ENCODE data around the gene PSMC3IP.
"Not testable (repeated sequence)": the region's sequence is repeated elsewhere in the genome, so short reads cannot be mapped to it uniquely, and the experiment has no call there.

The PSMC3IP gene

GRCh38 chr17:42559075-42559474, 18.5 kb downstream of the PSMC3IP start:
- no peak for DNase-seq

DNA sequence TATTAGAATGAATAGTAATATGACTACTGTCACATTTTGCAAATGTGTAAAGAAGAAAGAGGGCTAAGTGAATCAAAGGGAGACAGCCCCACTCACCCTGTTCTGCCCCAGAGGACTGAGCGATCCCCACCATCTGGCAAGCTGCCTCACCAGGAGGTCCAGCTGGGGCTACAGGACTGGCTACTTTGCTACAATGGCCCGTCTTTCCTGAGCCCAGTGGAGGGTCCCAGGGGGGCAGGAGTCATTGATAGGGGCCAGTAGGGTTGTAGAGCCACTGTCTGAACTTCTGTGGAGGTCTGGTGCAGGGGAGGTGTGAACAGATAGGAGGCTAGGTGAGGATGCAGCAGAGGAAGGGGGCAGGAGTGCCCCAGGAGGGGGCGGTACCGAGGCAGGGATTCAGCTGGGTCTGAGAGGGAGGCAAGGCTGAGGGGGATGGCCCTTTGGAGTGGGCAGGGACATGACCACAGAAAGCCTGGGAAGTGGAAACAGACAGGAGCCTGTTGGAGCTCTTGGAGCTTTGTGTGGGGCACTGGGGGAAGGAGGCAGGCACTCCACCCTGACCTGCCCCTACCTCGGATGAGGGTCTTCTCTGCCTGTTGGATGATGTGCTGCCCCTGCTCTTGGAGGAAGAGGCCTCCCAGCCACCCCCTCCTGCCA, 21.4 kb downstream of the PSMC3IP start:
- DNase-seq, result not testable (repeated sequence)

- DNase-seq, result no peak
Observed at GRCh38 chr17:42555122-42555622, 22.4 kb downstream of the PSMC3IP start.

GRCh38 chr17:42554250-42555121, 23.0 kb downstream of the PSMC3IP start:
- peak; percentile 75 for DNase-seq

DNA sequence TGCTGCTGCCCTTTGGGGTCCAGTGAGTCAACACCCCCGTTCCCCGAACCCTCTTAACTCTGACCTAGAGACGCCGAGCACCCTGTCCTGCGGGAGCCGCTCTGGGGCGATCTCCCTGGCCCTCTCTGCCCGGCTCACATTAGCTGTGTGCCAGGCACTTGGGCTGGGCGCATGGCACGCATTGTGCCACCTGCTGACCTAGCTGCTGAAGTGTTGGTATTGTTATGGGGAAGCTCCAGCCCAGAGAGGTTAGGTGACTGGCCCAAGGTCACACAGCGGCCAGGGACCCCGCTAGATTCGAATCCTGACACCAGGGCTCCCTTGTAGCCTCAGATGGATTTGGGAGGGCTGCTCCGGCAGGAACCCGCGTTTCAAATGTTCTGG, 23.7 kb downstream of the PSMC3IP start:
- no peak for DNase-seq

DNA sequence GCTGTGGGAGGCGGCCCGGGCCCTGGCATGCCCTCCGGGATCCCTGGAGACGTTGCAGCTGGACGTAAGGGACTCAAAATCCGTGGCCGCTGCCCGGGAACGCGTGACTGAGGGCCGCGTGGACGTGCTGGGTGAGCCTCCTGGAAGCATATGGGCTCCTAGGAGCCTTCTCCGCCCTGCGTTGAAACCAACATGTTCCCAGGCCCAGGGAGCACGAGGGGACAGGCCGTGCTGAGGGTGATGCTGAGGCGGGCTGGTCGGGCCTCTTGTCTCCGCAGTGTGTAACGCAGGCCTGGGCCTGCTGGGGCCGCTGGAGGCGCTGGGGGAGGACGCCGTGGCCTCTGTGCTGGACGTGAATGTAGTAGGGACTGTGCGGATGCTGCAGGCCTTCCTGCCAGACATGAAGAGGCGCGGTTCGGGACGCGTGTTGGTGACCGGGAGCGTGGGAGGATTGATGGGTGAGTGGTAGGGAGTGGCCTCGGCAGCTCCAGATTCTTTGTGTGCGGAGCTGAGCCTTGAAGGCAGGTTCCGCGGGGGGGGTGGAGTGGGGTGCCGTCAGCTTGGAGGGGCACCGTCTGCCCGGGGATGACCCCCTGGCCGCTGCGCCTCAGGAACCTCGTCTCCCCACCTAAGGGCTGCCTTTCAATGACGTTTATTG, 24.2 kb downstream of the PSMC3IP start:
- DNase-seq, result no peak

GRCh38 chr17:42552736-42553135, 24.8 kb downstream of the PSMC3IP start, which contains the start of gene HSD17B1:
HSD17B1 (plus strand) TSS chr17:42552923; CDS start chr17:42552934, 11 bp downstream.
- DNase-seq, result not testable (repeated sequence)

DNA sequence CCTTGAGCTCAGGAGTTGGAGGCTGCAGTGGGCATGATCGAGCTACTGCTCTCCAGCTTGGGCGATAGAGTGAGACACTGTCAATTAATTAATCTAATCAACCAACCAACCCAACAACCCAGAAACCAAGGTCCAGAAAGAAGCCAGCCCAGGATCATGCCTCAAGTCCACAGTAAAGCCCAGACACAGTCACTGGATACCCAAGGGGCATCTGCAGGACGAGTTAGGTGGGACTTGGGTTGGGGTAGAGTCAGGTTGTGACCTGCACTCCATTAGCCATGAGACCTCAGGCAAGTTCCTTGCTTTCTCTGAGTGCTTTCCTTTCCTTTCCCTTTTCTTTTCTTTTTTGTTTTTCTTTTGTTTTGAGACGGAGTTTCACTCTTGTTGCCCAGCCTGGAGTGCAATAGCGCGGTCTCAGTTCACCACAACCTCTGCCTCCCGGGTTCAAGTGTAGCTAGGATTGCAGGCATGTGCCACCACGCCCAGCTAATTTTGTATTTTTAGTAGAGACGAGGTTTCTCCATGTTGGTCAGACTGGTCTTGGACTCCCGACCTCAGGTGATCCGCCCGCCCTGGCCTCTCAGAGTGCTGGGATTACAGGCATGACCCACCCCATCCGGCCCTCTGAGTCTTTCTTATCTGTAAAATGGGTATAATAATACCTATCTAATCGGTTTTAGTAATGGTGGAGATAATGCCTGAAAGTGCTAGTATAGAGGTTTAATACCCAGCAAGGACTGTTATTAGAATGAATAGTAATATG, 28.4 kb downstream of the PSMC3IP start:
- no peak for DNase-seq

DNA sequence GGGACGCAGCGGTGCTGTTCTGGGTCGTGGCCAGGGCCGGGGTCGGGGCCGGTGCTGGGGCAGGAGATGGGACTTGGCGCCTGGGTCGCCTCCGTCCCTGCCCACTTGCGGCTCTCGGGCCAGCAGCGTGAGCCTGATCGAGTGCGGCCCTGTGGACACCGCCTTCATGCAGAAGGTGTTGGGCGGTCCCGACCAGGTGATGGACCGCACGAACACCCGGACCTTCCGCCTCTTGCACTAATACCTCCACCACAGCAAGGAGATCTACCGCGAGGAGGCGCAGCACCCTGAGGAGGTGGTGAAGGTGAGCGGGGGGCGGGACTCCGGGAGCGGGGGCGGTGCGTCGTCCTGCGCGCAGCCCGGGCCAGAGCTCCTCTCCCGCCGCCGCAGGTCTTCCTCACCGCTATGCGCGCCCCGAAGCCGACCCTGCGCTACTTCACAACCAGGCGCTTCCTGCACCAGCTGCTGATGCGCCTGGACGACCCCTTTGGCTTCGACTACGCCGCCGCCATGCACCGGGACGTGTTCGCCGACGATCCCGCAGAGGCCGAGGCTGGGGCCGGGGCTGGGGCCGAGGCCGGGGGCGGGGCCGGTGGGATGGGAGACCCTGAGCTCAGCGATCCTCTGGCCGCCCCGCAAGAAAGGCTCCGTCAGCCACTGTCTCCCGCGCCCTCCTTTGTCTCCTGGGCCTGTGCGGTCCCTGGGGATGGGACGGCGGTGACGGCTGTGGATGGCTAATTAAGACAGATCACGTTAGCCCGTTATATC, 29.3 kb downstream of the PSMC3IP start:
- peak; percentile 76 for DNase-seq

DNA sequence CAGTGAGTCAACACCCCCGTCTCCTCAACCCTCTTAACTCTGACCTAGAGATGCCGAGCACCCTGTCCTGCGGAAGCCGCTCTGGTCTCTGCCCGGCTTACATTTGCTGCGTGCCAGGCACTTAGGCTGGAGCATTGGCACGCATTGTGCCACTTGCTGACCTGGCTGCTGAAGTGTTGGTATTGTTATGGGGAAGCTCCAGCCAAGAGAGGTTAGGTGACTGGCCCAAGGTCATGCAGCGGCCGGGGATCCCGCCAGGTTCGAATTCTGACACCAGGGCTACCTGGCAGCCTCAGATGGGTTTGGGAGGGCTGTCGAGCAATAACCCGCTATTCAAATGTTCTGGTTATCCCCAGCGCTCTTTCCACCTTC, 29.8 kb downstream of the PSMC3IP start:
- no peak for DNase-seq

DNA sequence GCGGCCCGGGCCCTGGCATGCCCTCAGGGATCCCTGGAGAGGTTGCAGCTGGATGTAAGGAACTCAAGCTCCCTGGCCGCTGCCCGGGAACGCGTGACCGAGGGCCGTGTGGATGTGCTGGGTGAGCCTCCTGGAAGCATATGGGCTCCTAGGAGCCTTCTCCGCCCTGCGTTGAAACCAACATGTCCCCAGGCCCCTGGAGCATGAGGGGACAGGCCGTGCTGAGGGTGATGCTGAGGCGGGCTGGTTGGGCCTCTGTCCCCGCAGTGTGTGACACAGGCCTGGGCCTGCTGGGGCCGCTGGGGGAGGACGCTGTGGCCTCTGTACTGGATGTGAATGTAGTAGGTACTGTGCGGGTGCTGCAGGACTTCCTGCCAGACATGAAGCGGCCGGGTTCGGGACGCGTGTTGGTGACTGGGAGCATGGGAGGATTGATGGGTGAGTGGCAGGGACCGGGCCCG, 30.5 kb downstream of the PSMC3IP start:
- DNase-seq, result no peak

DNA sequence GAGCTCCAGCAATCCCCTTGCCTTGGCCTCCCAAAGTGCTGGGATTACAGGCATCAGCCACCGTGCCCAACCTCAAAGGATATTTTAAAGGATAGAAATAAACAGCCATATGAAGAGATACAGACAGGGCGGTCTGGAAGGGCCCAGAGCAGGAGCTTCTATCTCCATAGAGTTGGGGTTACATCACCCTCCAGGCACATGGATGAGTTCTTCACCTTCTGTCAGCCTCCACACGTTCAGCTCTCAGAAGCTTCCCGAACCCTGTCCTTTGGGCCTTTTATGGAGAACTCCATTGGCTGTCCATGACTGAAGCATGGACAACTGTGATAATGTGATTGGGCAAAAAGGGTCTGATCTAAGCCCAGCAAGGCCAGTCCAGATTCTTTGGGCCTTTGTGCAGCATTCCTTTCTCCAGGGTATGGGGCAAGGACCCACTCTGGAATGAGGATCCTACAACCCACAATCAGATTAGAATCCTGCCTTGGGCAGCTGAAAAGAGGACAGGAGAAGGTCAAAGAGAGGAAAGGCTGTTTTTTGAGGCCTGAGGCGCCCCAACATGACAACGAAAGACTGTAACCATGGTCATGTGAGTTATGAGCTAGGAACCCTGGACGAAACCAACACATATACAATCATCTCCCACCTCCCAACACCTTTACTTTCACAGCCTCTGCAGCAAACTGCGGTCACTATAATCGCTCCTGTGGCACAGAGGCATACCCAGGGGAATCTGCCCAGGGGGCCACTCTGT, 31.6 kb downstream of the PSMC3IP start:
- DNase-seq, result not testable (repeated sequence)

GRCh38 chr17:42544874-42545283, 32.6 kb downstream of the PSMC3IP start:
- no peak for DNase-seq

- DNase-seq, result no peak
Observed at GRCh38 chr17:42543190-42544079, 34.1 kb downstream of the PSMC3IP start.

DNA sequence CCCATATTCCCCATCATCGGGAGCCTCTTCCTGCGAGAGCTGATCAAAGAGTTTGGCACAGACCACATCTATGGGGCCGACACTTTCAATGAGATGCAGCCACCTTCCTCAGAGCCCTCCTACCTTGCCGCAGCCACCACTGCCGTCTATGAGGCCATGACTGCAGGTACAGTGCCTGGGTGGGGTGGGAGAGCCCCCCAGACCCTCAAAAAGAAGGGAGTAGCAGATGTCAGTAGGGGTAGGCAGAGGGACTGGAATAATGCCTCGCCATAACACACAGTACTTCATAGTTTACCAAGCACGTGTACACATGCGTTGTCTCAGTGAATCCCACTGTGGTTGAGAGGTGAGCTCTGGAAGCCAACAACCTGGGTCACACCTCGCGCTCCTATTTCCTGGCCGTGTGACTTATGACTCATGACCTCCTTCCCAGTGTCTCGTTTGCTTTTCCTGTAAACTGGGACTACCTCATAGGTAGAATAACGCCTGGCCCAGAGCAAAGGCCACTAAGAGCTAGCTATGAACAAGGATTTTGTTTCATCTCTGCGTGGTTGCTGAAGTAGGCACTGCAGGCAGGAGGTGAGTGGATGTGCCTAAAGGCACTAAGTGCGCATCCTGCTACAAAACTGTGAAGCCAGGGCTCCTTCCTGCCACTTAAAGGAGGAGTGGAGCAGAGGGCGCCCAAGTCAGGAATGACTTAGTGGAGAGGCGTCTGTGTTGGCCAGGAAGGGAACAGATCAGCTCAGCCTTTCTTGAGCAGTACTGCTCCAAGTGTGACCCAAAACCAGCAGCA, 36.3 kb downstream of the PSMC3IP start:
- no peak for DNase-seq

DNA sequence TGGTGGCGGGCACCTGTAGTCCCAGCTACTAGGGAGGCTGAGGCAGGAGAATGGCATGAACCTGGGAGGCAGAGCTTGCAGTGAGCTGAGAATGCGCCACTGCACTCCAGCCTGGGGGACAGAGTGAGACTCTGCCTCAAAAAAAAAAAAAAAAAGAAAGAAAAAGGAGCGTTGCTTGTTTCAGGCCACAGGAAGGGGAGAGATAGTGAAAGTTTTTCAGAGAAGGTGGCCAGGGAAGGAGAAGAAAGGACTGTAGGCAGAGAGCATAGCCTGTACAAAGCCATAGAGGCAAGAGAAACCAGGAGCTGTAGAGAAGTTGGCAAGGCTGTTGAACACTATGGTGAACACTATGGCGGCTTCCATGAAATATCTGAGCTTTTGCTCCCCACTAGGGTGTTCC, 37.0 kb downstream of the PSMC3IP start:
- not testable (repeated sequence) for DNase-seq

GRCh38 chr17:42538482-42538881, 39.0 kb downstream of the PSMC3IP start:
- DNase-seq, result no peak

DNA sequence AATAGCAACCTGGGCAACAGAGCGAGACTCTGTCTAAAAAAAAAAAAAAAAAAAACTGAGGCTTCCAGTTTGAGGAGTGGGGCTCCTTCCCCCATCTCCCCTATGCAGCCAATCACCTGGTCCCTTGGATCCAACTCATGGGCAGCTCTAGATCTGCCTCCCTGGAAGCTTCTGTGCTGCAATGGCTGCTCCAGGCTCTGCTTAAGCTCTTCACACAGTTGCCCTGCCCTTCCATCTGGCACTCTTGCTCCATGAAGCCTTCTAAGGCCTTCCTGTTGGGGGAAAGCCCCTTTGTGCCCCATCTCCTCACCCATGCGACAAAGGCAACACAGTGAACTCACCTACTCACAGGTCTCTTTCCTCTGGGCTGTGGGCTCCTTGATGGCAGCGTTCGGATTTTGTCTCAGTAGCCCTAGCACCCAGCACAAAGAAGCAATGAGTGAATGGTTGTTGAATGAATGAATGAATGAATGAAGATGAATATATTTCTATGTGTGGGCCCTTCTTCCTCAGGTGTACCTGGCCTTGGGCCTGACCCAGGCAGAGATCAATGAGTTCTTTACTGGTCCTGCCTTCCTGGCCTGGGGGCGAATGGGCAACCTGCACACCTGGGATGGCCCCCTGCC, 39.6 kb downstream of the PSMC3IP start:
- no peak for DNase-seq
